Epidermal melanocyte (primary cell): Measurements from ENCODE around the gene VTN.
A peak's percentile ranks its signal among the peaks of the same experiment; 100 is the strongest.

Experiments
- DNase-seq: peaks from one replicate; pipeline ENCODE4 v3.0.0; 2011; ENCODE audit warnings: low spot score; ENCODE audit not compliant: insufficient read length

Gene VTN

DNA sequence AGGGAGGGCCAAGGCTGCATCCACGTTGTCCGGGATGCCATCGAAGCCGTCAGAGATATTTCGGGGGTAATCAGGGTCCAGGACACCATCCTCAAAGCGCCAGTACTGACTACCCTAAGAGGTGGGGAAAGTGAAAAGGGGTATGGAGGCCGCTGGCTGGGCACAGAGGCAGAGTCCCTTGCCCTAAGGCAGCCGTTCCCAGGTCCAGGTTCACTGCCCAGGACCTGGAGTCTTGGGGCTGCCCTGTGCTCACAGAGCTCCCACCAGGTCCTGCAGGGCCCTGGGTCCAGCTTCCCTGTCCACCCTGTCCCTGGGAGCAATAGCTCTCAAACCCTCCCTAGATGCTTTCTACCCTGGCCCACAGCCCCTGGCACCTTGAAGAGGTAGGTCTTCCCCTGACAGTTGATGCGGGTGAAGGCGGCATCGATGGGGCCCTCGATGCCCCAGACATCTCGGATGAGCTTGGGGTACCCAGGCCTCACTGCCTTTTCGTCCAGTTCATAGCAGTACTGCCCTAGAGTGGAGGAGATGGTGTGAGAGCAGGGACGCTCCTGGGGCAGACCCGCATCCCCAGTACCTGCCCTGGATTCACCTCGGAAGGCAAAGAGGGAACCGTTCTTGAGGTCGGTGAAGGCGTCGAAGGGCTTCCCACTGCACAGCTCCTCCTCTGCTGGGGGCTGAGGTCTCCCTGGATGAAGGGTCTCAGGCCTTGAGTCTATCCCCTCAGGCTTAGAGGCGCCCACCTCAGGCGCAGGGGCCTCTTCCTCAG is 1.0 kb downstream of the VTN start:
- DNase-seq, result no peak

DNA sequence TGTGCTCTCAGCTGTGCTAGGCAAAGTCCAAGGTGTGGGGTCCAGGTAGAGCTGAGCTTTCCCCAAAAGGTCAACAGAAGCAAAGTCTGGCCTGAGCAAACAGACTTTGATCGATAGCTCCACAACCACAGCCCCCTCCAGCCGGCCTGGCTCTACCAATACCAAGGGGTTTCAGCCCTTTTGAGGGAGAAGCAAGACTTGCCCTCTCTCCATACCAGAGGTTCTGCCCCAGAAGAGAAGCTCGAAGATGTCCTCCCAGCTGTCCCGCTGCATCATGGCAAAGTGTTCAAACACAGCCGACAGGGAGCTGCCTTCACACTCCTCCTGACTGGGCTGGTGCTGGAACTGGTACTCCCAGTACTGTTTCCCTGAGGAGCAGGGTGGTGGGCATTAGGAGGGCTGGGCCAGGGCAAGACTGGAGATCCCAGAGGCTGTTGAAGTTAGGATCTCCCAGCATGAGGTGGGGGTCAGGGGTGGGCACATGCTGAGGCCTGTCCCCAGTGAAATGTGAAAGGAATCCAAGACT is 1.7 kb downstream of the VTN start:
- no peak for DNase-seq

DNA sequence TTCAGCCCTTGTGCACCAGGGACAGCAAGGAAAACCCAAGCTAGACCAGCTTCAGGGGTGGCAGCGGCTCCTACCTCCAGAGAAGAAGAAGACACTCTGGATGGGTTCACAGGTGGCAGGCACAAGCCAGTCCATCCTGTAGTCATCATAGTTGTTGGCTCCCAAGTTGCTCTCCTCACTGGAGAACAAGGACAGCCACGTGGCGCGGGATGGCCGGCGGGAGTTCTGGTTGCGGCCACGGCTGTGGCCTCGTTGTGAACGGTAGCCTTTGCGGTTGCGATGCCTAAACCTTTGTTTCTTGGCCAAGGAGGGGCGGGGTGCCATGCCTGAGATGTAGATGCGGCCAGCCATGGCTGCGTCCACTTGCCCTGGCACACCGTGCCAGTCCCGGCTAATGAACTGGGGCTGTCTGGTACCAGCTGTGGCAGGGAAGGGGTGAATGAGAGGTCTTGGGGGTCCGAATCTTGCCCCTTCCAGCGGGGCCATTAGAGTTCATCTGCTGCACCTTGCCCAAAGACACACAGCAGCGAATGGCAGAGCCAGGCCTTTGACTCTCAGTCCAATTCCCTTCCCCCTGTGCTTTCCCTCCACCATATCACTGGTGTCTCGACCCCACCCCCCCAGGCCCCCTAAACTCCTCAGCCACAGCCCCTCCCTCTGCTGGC is 2.3 kb downstream of the VTN start:
- no peak for DNase-seq

DNA sequence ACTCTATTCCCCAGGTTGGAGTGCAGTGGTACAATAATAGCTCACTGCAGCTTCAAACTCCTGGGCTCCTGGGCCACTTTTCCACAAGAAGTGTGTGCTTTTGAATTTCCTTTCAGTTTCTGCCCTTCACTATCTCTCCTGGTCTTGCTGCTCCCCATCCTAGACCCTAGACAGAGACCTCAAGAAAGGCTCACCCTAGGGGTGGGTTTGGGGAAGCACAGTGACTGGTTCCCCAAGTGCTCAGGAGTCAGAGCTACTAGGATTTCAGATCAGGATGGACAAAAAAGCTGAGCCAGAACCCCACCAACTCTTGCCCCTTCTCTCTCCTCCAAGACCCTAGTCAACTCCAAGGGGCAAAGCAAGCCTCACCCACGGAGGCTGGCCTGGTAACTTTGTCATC is 3.5 kb downstream of the VTN start:
- DNase-seq, result no peak

DNA sequence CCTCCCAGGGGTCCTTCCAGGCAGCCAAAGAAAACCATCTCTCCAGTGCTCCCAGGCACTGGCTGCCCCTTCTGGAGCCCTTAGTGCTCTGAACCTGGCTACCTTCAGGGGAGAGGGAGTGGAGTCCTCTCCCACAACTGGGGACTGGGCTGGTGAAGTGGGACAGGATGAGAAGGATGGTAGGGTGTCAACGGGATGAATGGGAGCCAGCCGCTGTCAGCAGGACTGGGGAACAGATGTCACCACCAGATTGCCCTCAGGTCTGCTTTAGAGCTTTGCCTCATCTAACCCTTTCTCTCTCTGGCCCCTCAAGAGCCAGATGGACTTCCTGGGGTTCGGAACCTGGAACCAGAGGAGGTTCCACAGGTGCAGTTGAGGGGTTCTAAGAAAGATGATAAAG is 4.6 kb downstream of the VTN start:
- DNase-seq, result no peak

DNA sequence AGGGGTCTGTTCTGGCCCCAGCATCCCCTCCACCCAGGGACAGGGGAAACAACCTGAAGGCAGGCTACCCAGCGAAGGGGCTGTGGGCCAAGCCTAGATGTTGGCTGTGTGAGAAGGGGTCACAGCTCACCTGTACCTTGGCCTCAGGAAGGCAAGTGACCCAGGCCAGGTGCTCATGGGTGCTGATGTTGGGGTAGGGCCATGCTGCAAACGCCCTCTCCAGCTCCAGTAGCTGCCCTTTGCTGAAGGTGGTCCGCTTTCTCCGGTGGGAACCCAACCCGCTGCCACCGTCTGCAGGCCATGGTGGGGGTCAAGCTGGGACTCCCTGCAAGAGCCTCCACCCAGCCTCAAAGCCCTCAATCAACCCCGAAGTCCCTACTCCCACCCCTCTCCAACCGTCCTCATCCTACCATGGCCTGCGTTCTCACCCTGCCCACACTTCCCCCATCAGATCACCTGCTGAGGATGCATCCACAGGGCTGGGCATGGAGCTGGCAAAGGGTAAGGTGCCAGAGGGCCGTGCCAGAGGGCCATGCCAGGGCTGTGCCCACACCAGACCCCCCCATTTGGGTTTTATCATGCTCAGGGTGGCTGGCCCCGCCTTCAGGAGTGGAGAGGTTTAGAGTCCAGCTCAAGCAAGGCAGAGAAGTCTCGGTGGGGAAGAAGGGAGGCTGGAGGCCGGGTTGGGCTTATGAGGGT is 5.3 kb downstream of the VTN start, which contains the start of gene SEBOX:
Gene SEBOX, minus strand, starts transcription at position 535 of the 699 bp plus-strand sequence. Its CDS starts 48 bp downstream, at position 487.
- DNase-seq, result no peak

DNA sequence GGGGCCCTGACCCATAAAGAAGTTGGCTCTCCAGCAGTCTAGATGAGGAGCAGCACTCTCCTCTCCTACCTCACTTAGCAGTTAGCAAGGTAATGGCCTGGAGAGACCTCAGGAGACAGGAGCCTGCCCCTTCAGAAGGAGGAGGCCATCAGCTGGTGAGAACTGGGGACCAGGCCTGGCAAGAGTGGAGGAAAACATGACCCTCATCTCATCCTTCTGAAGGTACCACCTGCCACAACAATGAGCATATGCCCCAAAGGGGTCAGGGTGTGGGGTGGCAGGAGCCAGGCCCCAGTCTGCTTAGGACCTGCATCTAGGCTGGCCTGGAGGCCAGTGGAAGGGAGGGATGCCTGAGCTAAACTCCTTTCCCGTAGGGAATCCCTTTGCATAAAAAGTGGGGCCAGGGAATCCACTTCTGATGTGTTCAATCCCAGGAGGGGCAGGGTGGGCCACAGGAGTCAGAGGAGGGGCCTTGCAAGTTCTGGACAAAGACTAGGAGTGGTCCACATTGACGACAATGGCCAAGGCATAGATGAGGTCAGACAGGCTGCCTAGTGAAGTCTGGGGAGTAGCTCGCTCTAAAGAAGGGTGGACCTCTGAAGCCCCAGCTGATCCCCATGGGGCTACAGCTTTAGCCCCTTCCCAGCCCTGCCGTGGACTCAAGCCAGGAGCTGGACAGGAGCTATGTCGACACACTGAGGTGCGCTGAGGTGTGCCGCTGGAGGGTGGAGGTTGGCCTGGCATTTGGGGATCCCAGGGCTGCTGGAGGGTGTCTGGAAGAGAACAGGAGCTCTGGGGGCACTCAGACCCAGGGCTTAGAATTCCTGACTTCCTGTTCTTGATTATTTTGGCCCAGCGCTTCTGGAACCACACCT is 6.1 kb downstream of the VTN start:
- DNase-seq, result no peak

DNA sequence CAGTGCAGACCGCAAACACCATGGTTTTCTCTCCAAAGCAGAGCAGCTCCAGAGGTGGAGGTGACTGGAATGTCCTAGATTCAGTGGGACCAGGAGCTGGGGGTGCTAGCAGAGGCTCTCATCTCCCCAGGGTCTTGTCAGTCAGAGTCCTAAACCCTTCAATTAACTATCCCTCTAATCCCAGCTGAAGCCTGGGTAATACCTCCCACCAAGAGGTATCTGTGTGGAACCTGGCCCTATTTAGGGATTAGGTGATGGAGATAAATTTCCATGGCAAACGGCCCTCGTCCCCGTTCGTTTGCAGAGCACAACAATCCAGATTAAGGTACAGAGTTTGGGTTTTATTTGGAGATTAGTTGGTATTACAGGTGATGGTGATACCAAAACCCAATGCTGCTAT is 6.9 kb downstream of the VTN start:
- no peak for DNase-seq

DNA sequence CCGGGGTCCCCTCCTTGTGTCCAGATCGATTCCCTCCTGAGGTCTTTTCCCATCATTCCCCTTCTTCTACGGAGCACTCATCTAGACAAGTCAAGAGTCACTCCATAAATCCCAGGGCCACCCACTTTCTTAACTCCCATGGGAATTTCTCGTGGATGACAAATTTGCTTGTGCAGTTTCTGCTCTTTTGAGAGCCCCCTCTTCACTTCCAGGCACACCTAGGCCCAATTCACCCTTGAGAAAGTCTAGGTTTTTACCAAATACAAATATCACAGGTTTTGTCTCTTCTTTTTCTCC is 12.3 kb downstream of the VTN start:
- no peak for DNase-seq

DNA sequence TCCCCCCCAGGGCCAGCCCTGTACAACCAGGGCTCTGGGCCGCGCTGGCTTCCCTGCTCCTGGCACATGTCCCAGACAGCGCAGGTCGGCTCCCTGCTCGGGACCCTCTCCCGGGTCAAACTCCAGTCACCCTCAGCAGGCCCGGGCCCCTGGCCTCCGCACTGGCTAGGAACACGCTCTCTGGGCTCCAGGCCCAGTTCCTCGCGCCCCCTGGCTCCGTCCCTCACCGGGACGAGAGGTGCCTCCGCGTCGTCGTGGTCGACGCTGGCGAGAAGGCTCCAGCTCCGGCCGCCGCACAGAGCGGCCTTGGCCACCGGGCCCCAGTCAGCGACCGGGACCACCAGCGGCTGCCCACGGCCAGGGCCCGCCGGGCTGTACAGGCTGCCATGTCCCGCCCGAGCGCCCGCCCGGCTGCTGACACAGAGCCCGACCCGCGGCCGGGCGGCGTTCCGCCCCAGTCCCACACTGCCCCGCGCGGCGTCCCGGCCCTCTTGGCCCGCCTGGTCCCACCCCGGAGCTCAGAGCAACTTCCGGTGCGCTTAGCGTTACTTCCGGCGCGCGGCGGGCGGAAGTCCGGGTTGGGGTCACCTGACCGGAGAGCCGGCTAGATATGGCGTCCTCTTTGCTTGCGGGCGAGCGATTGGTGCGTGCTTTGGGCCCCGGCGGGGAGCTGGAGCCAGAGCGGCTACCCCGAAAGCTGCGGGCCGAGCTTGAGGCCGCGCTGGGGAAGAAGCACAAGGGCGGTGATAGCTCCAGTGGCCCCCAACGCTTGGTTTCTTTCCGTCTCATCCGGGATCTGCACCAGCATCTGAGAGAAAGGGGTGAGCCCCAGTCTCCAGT is 12.8 kb downstream of the VTN start, which contains the start of gene POLDIP2:
Gene POLDIP2, minus strand, starts transcription at position 467 of the 840 bp plus-strand sequence. Its CDS starts 79 bp downstream, at position 388.
- peak; percentile 87 for DNase-seq

DNA sequence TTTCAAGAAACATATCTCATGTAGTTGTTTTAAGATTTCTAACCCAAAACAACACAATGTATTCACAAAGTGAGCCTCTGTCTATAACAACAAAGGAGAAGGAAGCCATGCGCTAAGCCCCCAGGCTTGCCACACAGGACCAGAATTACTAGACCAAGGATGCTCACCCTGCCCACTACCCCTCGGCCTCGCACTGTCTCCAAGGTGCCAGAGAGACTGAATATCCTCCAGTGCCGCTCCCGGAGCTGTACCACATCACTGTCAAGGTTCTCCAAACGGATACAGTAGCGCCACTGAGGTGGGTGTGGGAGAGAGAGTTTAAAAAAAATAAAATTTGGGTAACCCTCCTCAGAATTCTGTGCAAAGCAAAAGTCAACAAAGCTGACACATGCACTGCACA is 19.8 kb downstream of the VTN start:
- DNase-seq, result no peak

DNA sequence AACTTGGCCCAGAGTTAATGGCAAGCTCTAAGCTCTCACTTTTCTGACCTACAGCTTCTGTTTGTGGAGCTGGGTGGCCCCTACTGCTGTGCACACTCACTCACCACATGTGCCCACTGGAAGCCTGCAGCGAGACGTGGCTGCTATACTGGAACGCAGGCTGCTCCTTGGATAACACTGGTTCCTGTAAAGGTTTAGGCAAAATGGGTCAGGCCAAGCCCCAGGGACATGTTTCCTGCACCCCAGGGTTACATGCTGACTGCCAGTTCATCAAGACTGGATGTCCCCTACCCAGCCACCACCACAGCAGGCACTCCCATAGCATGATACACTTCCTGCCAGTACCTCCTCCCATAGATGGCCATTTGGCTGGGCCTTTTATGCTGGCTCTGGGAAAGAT is 21.1 kb downstream of the VTN start:
- no peak for DNase-seq

DNA sequence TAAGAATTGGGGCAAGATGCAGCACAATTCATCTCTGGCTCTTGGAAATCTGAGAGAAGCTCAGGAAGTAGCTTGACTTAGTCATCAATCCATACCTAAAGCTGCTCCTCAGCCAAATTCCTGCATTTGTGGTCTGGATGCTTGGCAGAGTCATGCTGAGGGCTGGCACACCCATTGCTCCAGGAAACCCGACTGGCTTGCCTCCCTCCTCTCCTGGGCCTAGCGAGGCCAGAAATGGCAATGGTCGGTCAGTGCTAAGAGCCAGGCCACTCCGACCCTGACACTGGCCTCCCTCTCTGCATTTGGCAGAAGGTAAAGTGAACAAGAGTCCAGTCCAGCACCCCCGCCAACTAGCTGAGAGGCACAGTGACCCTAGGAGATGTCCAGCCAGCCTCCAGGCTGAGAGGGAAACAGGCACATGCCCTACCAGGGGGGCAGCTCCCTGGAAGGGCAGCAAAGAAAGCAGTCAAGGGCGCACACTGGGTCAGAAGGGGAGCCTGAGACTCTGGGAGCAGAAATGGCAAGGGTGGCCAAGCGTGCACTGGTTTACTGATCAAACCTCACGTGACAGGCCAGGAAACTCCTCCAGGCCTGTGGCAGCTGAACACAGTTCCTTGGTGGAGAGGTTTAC is 22.7 kb downstream of the VTN start:
- DNase-seq, result no peak

DNA sequence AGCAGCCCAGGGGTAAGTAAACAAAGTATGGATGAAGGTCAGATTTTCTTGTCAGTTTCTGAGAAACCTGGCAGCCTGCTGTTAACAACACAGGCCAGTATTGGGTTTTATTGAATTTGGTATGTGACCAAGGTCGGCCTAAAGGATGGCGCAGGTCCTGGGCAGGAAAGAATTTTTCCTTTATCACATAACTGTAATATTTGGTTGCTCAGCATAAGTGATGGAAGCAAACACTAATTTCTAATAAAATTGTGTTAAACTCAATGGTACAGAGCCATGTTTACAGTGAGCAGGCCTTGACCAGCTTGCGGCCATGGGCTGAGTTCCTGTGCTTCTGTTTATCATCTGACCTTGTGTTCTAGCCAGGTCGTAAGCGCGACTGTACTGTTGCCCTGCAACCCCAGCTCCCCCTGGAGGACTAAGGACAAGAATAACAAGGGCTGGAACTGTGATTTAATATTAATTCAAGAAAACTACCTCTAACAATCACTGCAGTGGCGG is 23.3 kb downstream of the VTN start:
- no peak for DNase-seq

DNA sequence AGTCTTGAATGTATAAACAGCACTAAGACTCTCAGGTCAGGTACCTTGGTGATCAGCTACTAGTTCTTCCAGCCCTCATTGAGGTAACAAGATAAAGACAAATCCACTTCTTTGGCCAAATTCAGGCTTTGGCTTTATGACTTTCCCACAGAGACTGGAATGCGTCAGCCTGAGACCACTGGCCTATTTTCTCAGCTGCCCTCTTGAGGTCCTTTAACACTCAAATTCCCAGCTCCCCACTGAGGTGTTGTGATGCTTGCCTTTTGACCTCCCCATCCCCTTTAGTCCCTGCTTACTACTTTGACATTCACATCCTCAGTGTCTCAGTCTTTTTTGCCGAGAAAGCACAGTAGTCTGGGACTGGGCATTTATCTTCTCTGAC is 23.9 kb downstream of the VTN start:
- no peak for DNase-seq

DNA sequence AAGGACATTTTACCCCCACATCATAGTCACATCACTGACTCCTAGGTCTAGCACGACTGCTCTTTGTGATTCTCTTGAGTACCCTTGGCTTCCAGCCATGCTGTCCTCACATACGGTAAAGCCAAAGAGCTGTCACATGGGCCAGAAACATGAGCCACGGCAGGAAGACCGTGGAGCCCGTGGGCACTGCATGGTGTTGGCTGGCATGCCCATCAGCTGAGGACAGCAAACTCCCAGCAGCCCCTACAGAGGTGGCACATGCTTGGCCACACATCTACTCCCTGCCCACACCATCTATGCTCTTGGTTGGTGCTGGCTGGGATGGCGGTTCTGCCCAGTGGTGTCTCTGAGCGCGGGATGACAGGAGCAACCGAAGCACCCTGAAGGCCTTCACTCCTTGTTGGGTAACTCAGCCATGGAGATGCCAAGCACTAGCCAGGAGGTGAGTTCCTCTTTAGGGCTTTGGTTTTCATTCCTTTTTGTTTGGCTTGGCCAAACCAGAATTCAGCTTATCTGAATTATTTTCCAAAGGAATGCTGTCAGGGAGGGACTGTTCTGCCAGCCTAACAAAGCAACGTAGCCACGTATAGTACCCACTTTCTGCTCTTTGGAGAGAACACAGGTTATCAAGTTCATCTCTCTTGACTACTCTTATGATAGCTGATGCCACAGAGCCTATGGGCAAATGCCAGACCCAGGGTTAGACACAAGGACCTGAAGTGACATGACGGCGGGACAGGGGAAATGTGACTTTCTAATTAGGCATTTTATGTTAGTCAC is 24.5 kb downstream of the VTN start:
- no peak for DNase-seq

DNA sequence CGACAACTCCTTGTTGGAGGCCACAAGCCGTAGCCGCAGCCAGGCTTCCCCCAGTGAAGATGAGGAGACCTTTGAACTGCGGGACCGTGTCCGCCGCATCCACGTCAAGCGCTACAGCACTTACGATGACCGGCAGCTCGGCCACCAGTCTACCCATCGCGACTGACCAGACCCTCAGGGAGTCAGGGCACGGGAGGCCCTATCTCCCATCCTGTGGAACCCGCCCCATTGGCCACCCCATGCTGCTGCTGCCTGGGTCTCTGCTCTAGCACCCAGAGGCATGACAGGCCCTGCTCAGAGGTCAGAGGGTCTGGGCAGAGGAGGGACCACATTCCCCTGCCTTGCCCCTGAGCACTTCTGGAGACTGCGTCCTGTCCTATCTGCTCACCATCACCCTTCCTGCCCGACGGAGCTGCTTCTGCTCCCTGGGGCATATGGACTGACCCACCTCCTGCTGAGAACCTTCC is 25.6 kb downstream of the VTN start:
- DNase-seq, result no peak

DNA sequence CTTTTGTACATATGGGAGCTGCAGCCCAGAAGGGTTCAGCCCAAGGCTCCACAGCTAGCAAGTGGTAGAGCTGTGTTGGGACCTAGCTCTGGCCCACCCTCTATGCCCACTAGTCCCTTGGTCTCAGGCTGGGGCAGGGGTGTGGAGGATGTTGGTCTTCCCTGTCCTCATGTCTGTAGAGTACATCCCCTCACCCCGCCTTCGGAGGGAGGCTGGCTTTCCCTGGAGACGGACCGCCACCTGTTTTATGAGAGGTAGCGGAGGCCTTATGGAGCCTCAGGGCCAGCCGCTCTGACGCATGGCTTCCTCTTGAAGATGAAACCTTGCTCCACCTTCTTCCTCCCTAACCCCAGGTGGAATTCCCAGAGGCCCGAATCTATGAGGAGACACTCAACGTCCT is 26.1 kb downstream of the VTN start:
- no peak for DNase-seq

DNA sequence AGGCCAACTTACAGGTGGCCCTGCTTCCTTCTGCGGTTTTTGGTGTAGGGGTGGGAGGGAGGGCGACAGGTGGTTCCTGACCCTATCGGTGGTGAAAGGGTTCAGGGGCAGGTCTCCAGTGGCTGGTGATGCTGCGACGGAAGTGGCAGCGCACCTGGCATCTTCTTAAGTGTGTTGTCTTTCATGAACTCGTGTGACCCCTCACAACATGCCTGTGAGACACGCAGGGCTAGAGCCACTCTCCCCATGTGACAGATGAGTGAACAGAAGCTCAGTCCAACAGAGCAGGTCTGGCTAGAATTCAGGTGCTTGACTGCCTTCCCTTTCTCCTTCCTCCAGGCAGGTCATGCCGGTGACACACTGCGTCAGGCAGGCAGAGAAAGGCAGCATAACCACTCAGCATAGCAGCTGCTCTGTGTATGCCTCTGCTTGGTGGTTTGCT is 26.6 kb downstream of the VTN start:
- no peak for DNase-seq
